Activated CD8-positive, alpha-beta T cell treated with anti-CD3 and anti-CD28 coated beads for 36 hours (primary cell): ENCODE measurements around the gene COL13A1. TPM values are rescaled to one million over a fixed set of nuclear protein-coding genes. Genes with fewer than 3 reads are reported as not detected.

Source experiments
- ATAC-seq: fragments of 200-7000 bp; cut with Tn5 transposase; one replicate; pipeline ENCODE4 v1.10.0; 2021; ENCODE audit warnings: mild to moderate bottlenecking, moderate library complexity
- CTCF ChIA-PET: fragments of 350-600 bp; sonication (Branson Sonifier 250); formaldehyde crosslinking; loops from one replicate; lab custom pipeline; 2021; ENCODE audit warnings: antibody characterized with exemption; lab: Charles Lee
- POLR2A ChIA-PET: fragments of 350-600 bp; sonication (Branson Sonifier 250); formaldehyde crosslinking; loops from one replicate; lab custom pipeline; 2021; ENCODE audit warnings: antibody characterized with exemption; lab: Charles Lee
- DNase-seq: peaks from one replicate; pipeline ENCODE4 v3.0.0-alpha.2; 2020
- H3K27ac Mint-ChIP-seq: one replicate; pipeline ENCODE4 v1.8.0; 2021; ENCODE audit warnings: mild to moderate bottlenecking, mixed read lengths
- H3K27me3 Mint-ChIP-seq: one replicate; pipeline ENCODE4 v1.8.0; 2021; ENCODE audit warnings: mixed read lengths
- H3K36me3 Mint-ChIP-seq: one replicate; pipeline ENCODE4 v1.8.0; 2021; ENCODE audit warnings: low read depth, mixed read lengths
- H3K4me1 Mint-ChIP-seq: one replicate; pipeline ENCODE4 v1.8.0; 2021; ENCODE audit warnings: low read depth, mixed read lengths
- H3K4me3 Mint-ChIP-seq: one replicate; pipeline ENCODE4 v1.8.0; 2021; ENCODE audit warnings: mild to moderate bottlenecking, moderate library complexity, mixed read lengths
- H3K9me3 Mint-ChIP-seq: one replicate; pipeline ENCODE4 v1.8.0; 2021; ENCODE audit warnings: mixed read lengths
- intact Hi-C: fragments of 100-400 bp; cut with micrococcal nuclease; formaldehyde crosslinking; loops from one replicate; pipeline ENCODE4 v1.10.0; 2022
- total RNA-seq, 2 experiments: library from RNA; stranded (reverse); gene quantifications; one replicate each; pipeline ENCODE4 v1.2.3, GENCODE V29; 2021
- TF ChIP-seq, protein P1 (sequence below): fragments of 200-600 bp; IDR thresholded peaks from one replicate; pipeline ENCODE4 v1.8.0; 2022; ENCODE audit warnings: antibody characterized with exemption, mild to moderate bottlenecking

The COL13A1 gene
- total RNA-seq, 2 experiments from 2014 or later: not detected

GRCh38 chr10:69912589-69912988 lies 110.9 kb downstream of the COL13A1 start:
- CTCF ChIA-PET: interaction anchor here (0.7 to 4.9 kb wide), 5 partner anchors 10 to 268 kb away, joined by 3 to 40 read pairs (median 4); no protein-coding TSS in a partner anchor
- Mint-ChIP-seq H3K36me3 (no peaks in the 10 kb centered on the region), H3K4me1 (no peaks in the 10 kb centered on the region), H3K9me3 (no peaks in the 10 kb centered on the region), H3K27ac (no peak overlapping the region), H3K4me3 (no peak overlapping the region), H3K27me3 (peaks cover 1% of the 10 kb centered on the region)
- intact Hi-C loops: loop anchor here (10.0 kb wide), 1 partner anchor 128 kb away; no protein-coding TSS in a partner anchor
- TF ChIP-seq, protein P1, sequence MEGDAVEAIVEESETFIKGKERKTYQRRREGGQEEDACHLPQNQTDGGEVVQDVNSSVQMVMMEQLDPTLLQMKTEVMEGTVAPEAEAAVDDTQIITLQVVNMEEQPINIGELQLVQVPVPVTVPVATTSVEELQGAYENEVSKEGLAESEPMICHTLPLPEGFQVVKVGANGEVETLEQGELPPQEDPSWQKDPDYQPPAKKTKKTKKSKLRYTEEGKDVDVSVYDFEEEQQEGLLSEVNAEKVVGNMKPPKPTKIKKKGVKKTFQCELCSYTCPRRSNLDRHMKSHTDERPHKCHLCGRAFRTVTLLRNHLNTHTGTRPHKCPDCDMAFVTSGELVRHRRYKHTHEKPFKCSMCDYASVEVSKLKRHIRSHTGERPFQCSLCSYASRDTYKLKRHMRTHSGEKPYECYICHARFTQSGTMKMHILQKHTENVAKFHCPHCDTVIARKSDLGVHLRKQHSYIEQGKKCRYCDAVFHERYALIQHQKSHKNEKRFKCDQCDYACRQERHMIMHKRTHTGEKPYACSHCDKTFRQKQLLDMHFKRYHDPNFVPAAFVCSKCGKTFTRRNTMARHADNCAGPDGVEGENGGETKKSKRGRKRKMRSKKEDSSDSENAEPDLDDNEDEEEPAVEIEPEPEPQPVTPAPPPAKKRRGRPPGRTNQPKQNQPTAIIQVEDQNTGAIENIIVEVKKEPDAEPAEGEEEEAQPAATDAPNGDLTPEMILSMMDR: no peak
- no peak for DNase-seq
- POLR2A ChIA-PET: interaction anchor here (0.6 to 0.8 kb wide), 2 partner anchors 16 to 170 kb away, joined by 3 read pairs; no protein-coding TSS in a partner anchor
- ATAC-seq: no peak

DNA sequence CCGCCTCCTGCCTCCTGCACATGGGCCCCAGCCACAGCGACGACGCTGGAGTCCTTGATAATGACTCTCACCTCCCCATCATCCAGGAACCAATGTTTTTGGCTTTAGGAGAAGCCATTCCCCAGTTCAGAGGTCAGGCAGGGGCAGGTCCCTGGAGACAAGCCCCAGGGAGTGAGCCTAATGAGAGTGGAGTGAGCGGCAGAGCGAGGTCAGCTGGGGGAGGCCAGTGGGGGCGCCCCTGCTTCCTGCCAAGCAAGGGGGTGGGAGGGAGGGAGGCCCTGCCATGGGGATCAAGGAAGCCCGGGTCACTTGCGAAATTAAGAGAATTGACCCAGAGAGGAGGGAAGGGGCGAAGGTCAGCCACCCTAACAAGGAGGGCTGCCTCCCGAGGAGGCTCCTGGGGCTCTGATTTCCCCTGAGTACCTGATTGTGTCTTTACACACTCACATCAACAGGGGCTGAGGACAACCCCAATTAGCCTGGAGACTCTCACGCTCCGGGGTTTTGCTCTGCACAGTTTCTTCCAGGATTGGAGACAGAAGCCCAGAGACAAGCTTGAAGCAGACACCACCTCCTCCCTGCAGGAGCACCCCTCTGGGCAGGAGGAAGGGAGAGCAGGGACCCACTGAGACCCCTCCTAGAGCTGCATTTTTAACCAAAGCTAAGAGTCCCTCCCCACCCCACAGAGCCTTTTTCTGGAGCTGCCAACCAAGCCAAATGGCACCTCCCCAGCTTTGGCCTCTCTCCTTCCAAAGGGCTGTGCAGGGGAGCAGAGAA lies 112.1 kb downstream of the COL13A1 start:
- no peaks in the 10 kb centered on the region for H3K9me3 Mint-ChIP-seq
- intact Hi-C loops: loop anchor here (10.0 kb wide), 1 partner anchor 129 kb away; no protein-coding TSS in a partner anchor
- H3K4me3 Mint-ChIP-seq: no peak overlapping the region
- no peaks in the 10 kb centered on the region for H3K4me1 Mint-ChIP-seq
- H3K27me3 Mint-ChIP-seq: peaks cover 1% of the 10 kb centered on the region
- TF ChIP-seq, protein P1: no peak
- H3K27ac Mint-ChIP-seq: no peak overlapping the region
- H3K36me3 Mint-ChIP-seq: no peaks in the 10 kb centered on the region
- no peak for ATAC-seq
- CTCF ChIA-PET: interaction anchor here (0.5 to 4.9 kb wide), 37 partner anchors 9 to 271 kb away, joined by 3 to 40 read pairs (median 5); no protein-coding TSS in a partner anchor
- POLR2A ChIA-PET: interaction anchor here (0.8 kb wide), 1 partner anchor 33 kb away, joined by 3 read pairs; no protein-coding TSS in a partner anchor
- no peak for DNase-seq

GRCh38 chr10:69914398-69915214 lies 112.9 kb downstream of the COL13A1 start:
- H3K4me1 Mint-ChIP-seq: no peaks in the 10 kb centered on the region
- peaks cover 1% of the 10 kb centered on the region for H3K27me3 Mint-ChIP-seq
- ChIA-PET POLR2A (interaction anchor here (0.6 to 0.8 kb wide), 2 partner anchors 21 to 34 kb away, joined by 3 read pairs; no protein-coding TSS in a partner anchor), CTCF (interaction anchor here (0.5 to 4.9 kb wide), 52 partner anchors 9 to 285 kb away, joined by 3 to 40 read pairs (median 4); no protein-coding TSS in a partner anchor)
- ATAC-seq (peak; percentile 97), DNase-seq (peak; percentile 81)
- intact Hi-C loops: loop anchor here (10.0 kb wide), 1 partner anchor 130 kb away; no protein-coding TSS in a partner anchor
- H3K27ac Mint-ChIP-seq: no peak overlapping the region
- TF ChIP-seq, protein P1: peak; percentile 96
- no peaks in the 10 kb centered on the region for H3K36me3 Mint-ChIP-seq
- H3K9me3 Mint-ChIP-seq: no peaks in the 10 kb centered on the region
- H3K4me3 Mint-ChIP-seq: no peak overlapping the region

DNA sequence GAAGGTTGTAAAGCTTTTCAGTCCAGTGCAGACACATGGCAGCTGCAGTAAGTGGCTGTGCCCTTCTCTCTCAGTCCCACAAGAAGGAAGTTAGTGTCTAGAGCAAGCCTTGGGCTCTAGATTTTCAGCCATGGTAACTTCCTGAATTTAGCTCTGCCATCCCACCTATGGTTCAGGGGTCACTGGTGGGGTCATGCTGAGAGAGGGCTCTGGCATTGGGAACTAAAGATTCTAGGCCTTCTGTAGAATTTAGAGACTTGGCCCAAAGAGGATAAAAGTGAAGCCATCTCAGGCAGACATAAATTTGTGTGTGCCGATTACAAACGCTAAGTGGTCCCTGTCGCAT lies 113.5 kb downstream of the COL13A1 start:
- intact Hi-C loops: loop anchor here (10.0 kb wide), 1 partner anchor 130 kb away; no protein-coding TSS in a partner anchor
- CTCF ChIA-PET: interaction anchor here (0.6 to 4.9 kb wide), 42 partner anchors 9 to 286 kb away, joined by 3 to 40 read pairs (median 4); no protein-coding TSS in a partner anchor

More for the DNA sequence above, 113.5 kb downstream of the COL13A1 start:
- Mint-ChIP-seq H3K4me1 (no peaks in the 10 kb centered on the region), H3K4me3 (no peak overlapping the region), H3K36me3 (no peaks in the 10 kb centered on the region), H3K9me3 (no peaks in the 10 kb centered on the region), H3K27ac (no peak overlapping the region), H3K27me3 (peaks cover 1% of the 10 kb centered on the region)
- ATAC-seq (no peak), DNase-seq (no peak)
- POLR2A ChIA-PET: interaction anchor here (0.6 kb wide), 1 partner anchor 20 kb away, joined by 3 read pairs; no protein-coding TSS in a partner anchor
- TF ChIP-seq, protein P1: no peak
